ENCODE data around the gene C2CD3.

C2CD3 gene

GRCh38 chr11:74090701-74091100 lies 80.1 kb downstream of the C2CD3 start:
- no peak for DNase-seq (ENCODE audit: low read depth in 1 of 2, low spot score in 1 of 2)
- Histone ChIP-seq H3K27ac (replicated peaks) (no peak overlapping the region), H3K27me3 (ENCODE audit: insufficient read depth, poor library complexity, severe bottlenecking) (no peaks in the 10 kb centered on the region), H3K4me3 (replicated peaks; ENCODE audit: insufficient read depth, low read length) (no peak overlapping the region)
- TF ChIP-seq, protein P1, sequence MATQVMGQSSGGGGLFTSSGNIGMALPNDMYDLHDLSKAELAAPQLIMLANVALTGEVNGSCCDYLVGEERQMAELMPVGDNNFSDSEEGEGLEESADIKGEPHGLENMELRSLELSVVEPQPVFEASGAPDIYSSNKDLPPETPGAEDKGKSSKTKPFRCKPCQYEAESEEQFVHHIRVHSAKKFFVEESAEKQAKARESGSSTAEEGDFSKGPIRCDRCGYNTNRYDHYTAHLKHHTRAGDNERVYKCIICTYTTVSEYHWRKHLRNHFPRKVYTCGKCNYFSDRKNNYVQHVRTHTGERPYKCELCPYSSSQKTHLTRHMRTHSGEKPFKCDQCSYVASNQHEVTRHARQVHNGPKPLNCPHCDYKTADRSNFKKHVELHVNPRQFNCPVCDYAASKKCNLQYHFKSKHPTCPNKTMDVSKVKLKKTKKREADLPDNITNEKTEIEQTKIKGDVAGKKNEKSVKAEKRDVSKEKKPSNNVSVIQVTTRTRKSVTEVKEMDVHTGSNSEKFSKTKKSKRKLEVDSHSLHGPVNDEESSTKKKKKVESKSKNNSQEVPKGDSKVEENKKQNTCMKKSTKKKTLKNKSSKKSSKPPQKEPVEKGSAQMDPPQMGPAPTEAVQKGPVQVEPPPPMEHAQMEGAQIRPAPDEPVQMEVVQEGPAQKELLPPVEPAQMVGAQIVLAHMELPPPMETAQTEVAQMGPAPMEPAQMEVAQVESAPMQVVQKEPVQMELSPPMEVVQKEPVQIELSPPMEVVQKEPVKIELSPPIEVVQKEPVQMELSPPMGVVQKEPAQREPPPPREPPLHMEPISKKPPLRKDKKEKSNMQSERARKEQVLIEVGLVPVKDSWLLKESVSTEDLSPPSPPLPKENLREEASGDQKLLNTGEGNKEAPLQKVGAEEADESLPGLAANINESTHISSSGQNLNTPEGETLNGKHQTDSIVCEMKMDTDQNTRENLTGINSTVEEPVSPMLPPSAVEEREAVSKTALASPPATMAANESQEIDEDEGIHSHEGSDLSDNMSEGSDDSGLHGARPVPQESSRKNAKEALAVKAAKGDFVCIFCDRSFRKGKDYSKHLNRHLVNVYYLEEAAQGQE (IDR thresholded peaks at IDR 0.05; ENCODE audit: insufficient replicate concordance, low read depth): no peak
- no peak for TF ChIP-seq SPI1 (IDR thresholded peaks at IDR 0.05; ENCODE audit: borderline replicate concordance, low read depth)

DNA sequence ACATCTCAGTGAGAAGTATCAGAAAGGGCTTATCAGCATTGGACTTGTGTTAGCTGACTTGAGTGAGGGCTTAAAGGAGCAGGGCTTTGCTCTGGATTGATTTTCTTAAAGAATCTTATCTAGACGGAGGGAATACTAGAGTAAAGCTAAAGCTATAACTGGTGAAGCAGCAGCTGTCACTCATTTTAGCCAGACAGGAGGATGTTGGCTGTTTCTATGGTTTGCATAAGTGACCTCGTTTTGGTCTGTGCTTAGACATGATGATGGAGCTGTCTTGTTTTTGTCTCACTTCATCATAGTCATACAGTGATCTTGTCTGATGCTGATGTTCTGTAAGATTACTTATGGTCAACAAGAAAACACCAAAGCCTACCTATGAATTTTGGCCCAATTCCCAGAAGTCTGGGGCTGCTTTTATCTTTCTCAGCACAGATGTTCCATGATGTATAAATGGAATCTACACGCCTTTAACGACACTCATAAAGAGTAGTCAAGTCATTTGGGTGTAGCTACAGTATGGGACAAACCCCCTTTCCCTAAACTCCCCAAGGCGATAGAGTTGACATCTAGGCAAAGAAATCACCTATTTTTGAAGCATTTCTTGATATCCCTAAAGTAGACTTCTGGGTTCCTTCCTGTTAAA lies 84.4 kb downstream of the C2CD3 start:
- no peak for TF ChIP-seq CTCF (IDR thresholded peaks at IDR 0.05; ENCODE audit: insufficient read depth, low read length)
- TF ChIP-seq GABPA (IDR thresholded peaks at IDR 0.05; ENCODE audit: low read depth): no peak
- no peak for TF ChIP-seq SPI1 (IDR thresholded peaks at IDR 0.05; ENCODE audit: borderline replicate concordance, low read depth)
- no peak for TF ChIP-seq POLR2AphosphoS5 (IDR thresholded peaks at IDR 0.05; ENCODE audit: low read depth)
- TF ChIP-seq, protein P1 (IDR thresholded peaks at IDR 0.05; ENCODE audit: insufficient replicate concordance, low read depth): no peak
- Histone ChIP-seq H3K27me3 (ENCODE audit: insufficient read depth, poor library complexity, severe bottlenecking) (no peaks in the 10 kb centered on the region), H3K27ac (replicated peaks) (no peak overlapping the region), H3K4me3 (replicated peaks; ENCODE audit: insufficient read depth, low read length) (no peak overlapping the region)
- no peak for DNase-seq (ENCODE audit: low read depth in 1 of 2, low spot score in 1 of 2)

- Histone ChIP-seq H3K27me3 (ENCODE audit: insufficient read depth, poor library complexity, severe bottlenecking) (no peaks in the 10 kb centered on the region), H3K4me3 (replicated peaks; ENCODE audit: insufficient read depth, low read length) (no peak overlapping the region), H3K27ac (replicated peaks) (no peak overlapping the region)
- peak in 1 of 2 experiments; percentile 3 for DNase-seq (ENCODE audit: low read depth in 1 of 2, low spot score in 1 of 2)
- TF ChIP-seq, protein P1 (IDR thresholded peaks at IDR 0.05; ENCODE audit: insufficient replicate concordance, low read depth): no peak
- TF ChIP-seq SPI1 (IDR thresholded peaks at IDR 0.05; ENCODE audit: borderline replicate concordance, low read depth): no peak
- no peak for TF ChIP-seq GABPA (IDR thresholded peaks at IDR 0.05; ENCODE audit: low read depth)
- no peak for TF ChIP-seq CTCF (IDR thresholded peaks at IDR 0.05; ENCODE audit: insufficient read depth, low read length)
- TF ChIP-seq POLR2AphosphoS5 (IDR thresholded peaks at IDR 0.05; ENCODE audit: low read depth): no peak
Observed at GRCh38 chr11:74085542-74085892, 85.3 kb downstream of the C2CD3 start.

Data from HL-60 (cell line).